ENCODE data around the gene FCHSD2. TPM values are rescaled to one million over a fixed set of nuclear protein-coding genes. Genes with fewer than 3 reads are reported as not detected.
"Not testable (repeated sequence)": the region's sequence is repeated elsewhere in the genome, so short reads cannot be mapped to it uniquely, and the experiment has no call there.

Gene FCHSD2
- total RNA-seq, 1 experiment from 2014 or later = 4.8 TPM

DNA sequence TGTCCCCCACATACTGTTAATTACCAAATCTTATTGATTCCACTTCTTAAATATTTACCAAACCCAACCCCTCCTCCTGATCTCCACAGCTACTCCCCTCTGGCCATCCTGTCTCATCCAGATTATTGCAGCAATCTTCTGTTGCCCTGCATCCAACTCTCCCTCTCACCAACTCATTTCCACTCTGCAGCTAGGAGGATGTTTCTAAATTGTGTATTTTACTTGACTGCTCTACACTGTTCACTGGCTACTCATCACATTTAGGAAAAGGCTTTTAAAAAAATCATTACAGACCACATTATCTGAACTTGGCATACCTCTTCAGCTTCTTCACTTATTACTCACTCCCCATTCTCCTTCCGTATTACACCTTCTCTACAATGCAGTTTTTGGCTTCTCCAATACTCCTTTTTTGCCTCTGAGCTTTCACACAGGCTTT is 210.0 kb downstream of the FCHSD2 start:
- no peak for DNase-seq (ENCODE audit: low spot score)

DNA sequence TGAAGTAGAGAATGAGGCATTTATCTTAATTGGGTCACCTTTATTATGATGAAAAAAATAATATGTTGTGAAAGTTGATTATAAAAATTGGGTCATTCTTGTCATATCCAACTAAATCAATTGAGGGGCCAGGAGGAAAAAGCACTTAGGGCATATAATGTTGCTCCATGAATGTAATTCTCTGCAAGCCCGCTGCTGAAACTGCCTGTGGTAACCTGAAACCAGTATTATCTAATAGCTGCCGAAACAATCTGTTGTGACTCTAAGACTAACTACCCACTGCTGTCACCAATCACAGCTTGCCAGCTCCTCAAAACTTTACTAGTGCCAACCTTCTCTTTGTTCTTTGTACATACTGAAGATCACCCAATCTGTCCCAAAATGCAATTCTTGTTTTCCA is 212.1 kb downstream of the FCHSD2 start:
- DNase-seq (ENCODE audit: low spot score) = no peak

DNA sequence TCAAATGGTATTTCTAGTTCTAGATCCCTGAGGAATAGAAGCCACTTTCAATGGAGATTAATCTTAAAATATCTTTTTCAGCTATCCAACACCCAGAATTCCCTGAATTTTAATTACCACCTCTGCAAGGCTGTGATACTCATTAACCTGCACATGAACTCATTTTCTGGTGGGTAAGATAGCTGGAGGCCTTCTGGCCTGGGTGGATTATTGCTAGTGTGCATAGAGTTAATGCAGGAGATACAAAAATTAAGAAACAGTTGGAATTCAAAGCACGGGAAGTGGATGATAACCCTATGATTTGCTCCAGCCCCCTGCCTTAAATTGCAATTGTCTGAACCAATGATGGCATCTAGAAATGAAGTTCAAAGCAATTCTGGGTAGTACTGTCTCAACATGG is 212.9 kb downstream of the FCHSD2 start:
- DNase-seq (ENCODE audit: low spot score) = no peak

DNA sequence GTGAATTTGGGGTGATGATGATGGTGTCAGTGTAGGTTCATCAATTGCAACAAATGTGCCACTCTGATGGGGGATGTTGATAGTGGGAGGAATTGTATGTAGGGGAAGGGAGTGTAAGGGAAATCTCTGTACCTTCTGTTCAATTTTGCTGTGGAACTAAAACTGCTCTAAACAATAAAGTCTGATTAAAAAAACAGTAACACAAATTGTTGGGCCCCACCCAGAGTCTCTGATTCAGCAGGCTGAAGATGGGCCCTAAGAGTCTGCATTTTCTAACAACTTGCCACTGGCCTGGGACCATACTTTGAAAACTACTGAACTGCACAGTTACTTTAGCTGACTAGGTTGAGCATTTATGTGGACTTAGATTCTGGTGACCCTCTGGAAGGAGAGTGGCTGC is 214.7 kb downstream of the FCHSD2 start:
- no peak for DNase-seq (ENCODE audit: low spot score)

DNA sequence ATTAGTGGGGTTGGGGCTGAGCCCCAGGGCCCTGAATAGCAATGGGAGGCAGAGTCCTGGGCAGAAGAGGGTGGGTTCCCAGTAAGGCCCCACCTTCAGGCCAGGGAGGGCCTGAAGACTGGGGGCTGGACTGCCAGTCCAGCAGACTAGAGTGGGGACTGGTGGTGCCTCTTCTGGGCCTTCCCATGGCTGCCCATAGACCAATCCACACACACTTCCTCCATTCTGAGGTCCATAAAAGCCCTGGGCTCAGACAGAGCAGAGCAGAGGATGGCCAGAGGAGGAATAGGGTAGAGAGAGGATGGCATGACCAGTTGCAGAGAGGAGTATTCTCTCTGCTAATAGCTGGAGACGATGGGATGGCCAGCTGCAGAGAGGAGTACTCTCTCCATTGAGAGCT is 216.0 kb downstream of the FCHSD2 start:
- DNase-seq (ENCODE audit: low spot score) = no peak

DNA sequence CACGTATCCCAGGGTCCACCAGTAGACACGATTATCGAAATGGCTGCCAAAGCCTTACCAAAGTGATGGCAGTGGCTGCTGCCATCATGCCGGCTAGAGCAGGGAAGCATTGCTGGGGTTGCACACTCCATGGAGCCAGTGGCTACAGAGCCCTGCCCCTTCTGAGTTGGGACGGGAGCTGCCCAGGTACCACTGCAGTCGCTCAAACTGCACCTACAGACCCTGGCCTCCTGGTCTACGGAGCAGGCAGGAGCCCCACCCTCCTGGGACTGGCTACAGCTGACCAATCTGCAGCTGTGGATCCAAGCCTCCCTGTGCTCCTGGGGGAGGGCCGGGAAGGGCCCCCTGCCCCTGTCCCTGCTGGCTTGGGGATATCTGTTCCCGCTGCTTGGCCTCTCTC is 216.5 kb downstream of the FCHSD2 start:
- DNase-seq (ENCODE audit: low spot score) = no peak

DNA sequence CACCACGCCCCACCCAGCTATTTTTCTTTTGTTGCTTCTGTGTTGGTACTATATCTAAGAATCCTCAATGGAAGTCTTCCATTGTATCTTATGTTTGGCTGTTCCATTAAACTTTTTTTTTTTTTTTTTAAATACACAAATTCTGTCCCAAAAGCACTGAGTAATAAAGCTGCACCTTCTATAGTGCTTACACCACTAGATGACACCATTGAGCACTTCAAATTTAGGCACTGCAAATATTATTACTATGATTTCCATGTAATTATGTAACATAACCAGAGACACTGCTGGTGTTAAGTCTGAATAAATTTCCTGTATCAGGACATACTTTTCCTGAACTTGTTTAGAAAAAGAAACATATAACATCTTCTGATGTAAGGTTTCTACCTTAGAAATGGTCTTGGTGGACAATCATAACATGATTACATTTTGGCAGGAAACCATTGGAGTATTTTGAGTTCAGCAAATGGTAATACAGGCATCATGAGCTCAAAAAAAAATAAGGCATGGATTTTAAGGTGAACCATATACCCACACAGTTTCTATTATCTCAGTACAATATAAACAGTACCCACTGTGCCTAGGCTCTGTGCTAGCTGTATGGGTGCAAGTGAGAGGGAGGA is 217.4 kb downstream of the FCHSD2 start:
- peak; percentile 47 for DNase-seq (ENCODE audit: low spot score)

DNA sequence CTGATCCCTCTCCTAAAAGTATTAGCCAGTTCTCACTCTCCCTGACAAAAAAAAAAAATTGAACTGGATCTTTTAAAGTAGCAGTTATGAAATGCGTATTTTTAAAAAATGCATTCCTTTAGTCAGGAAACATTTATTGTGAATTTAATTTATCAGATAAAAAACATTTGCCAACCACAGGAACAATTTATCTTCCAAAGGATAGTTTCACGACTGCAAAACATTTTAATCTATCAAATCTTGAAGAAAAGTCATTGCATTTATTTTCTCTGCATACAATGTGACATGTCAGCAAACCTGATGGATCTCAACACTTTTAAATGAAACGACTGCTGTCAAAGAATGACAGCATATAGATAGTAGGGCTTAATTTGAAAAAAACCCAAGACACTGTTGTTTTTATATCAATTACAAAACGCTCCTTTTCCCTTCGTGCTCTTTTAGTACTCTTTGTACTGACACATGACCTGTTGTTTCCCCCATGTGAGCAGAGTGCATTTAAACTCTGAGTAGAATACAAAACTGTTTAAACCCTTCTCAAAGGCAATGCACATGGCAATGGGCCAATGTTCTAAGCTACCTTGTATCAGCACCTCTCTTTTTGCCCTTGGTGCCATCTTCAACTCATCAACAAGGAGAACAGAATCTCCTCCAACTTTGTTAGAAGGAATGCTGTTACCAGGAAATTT is 220.9 kb downstream of the FCHSD2 start:
- no peak for DNase-seq (ENCODE audit: low spot score)

DNA sequence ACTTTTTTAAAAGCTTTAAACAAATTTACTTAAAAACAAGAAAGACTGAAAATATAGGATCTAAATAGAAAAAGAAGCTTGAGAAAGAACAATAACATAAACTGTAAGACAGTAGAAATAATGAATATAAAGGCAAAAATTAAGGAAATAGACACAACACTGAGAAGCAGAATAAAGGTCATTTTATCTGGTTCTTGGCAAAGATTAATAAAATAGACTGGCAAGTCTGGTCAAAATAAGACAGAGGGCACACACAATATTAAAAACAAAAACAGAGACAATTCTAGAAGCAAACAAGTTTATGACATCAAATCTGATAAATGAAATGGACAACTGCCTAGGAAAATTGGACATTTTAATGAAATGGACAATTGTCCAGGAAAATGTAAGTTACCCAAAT is 222.1 kb downstream of the FCHSD2 start:
- no peak for DNase-seq (ENCODE audit: low spot score)

DNA sequence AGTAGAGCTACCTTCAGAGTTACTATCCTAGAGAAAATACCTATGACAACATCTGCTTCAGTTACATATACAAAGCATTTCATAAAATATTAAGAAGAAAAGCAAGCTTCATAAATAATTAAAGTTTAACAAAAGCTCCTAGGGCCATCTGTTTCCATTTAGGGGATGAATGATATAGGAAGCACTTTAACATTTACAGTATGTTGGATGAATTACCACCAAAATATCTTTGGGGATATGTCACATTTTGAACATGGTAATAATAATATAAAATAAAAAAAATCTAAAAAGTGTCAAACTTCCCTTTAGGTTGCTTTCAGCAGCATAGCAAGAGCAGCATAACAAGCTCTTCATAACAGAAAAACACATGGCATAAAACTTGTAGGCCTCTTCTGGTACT is 223.3 kb downstream of the FCHSD2 start:
- DNase-seq (ENCODE audit: low spot score) = no peak

DNA sequence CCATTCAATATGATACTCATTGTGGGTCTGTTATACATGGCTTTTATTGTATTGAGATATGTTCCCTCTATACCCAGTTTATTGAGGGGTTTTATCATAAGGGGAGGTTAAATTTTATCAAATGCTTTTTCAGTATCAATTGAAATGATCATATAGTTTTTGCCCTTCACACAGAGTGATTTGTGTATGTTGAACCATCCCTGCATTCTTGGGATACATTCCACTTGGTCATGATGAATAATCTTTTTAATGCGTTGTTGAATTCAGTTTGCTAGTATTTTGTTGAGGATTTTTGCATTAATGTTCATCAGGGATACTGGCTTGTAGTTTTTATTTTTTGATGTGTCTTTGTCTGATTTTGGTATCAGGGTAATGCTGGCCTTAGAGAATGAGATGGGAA is 229.9 kb downstream of the FCHSD2 start:
- no peak for DNase-seq (ENCODE audit: low spot score)

DNA sequence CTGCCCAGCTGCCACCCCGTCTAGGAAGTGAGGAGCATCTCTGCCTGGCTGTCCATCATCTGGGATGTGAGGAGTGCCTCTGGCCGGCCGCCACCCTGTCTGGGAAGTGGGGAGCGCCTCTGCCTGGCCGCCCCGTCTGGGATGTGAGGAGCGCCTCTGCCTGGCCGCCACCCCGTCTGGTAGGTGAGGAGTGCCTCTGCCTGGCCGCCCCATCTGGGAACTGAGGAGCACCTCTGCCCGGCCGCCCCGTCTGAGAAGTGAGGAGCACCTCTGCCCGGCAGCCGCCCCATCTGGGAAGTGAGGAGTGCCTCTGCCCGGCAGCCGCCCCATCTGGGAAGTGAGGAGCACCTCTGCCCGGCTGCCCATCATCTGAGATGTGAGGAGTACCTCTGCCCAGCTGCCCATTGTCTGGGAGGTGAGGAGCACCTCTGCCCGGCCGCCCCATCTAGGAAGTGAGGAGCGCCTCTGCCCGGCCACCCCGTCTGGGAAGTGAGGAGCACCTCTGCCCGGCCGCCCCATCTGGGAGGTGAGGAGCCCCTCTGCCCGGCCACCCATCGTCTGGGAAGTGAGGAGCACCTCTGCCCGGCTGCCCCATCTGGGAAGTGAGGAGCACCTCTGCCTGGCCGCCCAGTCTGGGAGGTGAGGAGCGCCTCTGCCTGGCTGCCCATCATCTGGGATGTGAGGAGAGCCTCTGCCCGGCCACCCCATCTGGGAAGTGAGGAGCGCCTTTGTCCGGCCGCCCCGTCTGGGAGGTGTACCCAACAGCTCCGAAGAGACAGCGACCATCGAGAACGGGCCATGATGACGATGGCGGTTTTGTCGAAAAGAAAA is 232.3 kb downstream of the FCHSD2 start:
- DNase-seq (ENCODE audit: low spot score) = not testable (repeated sequence)

DNA sequence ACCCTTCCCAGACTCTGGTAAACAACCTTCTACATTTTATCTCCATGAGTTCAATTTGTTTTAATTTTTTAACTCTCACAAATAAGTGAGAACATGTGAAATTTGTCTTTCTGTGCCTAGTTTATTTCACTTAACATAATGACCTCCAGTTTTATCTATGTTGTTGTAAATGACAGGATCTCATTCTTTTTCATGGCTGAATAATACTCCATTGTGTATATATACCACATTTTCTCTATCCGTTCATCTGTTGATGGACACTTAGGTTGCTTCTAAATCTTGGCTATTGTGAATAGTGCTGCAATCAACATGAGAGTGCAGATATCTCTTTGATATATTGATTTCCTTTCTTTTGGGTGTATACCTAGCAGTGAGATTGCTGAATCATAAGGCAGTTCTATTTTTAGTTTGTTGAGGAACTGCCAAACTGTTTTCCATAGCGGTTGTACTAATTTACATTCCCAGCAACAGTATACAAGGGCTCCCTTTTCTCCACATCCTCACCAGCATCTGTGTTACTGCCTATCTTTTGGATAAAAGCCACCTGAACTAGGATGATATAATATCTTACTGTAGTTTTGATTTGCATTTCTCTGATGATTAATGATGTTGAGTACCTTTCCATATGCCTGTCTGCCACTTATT is 234.0 kb downstream of the FCHSD2 start:
- no peak for DNase-seq (ENCODE audit: low spot score)

DNA sequence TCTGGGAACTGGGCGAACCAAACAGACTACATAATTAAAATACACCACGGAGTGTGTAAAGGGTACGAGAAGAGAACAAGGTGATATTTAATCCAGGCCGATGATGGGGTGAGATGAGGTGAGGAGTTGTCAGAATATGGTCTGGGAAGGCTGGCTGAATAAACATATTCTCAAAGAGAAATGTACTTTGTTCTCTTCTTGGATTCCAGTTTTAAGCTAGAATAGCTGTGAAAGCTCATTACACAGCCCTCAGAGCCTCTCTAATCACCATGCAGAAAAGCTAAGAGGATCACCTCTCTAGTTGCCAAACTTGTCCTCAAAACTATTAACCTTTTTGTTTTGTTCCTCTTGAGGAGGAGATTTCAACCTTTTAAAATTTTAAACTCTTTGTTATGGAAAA is 238.1 kb downstream of the FCHSD2 start:
- no peak for DNase-seq (ENCODE audit: low spot score)

DNA sequence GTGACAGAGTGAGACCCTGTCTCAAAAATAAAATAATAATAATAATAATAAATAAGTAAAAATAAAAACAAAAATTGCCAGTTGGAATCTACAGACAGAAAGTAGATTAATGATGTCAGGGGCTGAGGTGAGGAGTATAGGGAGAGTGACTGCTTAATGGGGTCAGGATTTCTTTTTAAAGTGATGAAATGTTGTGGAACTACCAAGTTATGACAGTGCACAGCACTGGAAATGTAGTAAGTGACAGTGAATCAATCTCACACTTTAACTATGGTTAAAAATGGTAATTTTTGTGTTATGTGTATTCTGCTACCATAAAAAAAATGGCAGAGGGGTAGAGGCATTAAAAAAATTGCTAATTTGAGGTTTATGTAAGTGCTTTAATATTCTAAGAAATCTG is 240.7 kb downstream of the FCHSD2 start:
- DNase-seq (ENCODE audit: low spot score) = no peak

DNA sequence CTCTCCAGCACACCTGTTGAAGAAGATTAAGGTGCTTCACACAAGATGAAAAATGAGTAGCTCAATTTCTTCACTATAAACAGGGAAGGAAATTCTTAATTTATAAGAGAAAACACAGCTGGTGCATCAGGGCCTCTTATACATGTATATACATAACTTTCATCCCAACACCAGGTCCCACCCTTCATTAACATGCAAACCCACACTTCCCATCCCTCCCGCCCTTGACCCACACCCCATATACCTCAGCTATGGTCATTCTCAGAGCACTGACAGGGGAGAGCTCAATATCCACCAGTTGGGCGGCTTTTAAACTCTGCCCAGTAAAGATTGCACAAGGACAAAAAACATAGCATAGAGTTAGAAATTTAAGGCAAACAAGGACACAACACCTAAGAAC is 242.1 kb downstream of the FCHSD2 start:
- DNase-seq (ENCODE audit: low spot score) = no peak

DNA sequence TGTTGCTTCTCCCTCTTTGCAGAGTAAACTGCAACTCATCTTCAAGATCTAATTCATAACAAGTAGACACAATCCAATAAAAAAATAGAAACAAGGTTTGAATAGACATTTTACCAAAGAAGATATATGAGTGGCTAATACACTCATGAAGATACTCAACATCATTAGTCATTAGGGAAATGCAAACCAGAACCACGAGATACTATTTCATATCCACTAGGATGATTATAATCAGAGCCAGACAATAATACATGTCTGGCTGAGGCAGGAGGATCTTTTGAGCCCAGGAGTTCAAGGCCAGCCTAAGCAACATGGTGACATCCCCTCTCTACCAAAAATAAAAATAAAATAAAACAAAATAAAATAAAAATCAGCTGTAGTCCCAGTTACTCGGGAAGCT is 242.9 kb downstream of the FCHSD2 start:
- DNase-seq (ENCODE audit: low spot score) = no peak

DNA sequence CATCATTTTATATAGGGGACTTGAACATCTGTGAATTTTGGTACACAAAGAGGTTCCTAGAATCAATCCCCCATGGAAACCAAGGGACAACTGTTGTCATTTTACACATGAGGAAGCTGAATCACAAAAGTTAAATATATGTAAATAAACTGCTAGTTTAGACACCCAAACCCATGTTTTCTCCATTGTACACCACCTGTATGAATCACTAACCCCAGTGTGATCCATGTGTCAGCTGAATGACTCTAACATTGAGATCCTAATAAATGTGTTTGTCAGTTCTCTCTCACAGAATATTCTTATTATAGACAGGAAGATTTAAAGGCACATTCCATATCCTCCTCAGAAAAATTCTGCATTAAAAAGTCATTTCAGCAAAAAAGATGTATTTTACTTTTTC is 244.6 kb downstream of the FCHSD2 start:
- DNase-seq (ENCODE audit: low spot score) = no peak

DNA sequence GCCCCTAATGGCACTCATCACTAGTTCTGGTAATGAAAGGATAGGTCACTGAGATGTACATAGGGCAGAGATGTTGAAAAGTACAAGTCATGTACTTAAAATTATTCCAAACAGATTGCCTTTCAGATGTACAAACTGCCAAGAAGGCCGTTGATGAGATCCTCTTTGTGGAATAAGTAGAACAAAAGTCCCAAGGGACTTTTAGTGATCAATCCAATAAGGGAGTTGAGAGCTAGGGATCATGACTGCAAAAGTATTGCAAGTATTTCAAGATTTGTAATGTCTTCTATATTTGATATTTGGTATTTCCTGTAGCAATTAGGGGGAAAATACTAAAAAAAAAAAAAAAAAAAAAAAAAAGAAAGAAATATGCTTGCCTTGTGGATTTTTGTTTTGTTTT is 245.7 kb downstream of the FCHSD2 start:
- DNase-seq (ENCODE audit: low spot score) = no peak

DNA sequence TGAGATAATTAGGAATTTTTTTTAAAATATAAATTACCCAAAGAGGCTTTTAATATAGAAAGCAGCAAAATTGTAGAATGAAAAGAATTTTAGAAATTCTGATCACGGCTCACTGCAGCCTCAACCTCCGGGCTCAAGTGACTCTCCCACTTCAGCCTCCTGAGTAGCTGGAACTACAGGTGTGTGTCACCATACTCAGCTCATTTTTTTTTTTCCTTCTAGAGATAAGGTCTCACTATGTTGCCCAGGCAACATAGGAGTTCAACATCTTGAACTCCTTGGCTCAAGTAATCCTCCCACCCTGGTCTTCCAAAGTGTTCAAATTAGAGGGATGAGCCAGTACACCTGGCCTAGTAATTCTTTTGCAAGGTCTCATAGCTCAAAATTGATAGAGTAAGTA is 251.2 kb downstream of the FCHSD2 start:
- DNase-seq (ENCODE audit: low spot score) = no peak

DNA sequence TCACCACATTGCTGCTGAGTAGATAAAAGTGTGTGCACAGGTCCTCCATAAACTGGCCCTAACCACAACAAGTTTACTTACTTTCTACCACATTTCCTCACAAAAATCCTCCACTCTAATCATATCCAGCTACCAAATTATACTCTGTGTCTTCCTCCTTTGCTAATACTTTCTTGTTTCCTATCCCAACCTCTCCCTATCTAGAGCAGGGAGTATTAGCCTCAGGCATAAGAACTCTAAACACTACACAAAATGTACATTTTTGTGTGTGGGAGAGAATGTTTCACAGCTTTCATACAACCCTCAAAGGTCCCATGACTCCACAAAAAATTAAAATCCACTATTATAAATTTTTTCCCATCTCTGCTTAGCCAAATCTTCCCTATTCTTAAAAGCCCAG is 255.5 kb downstream of the FCHSD2 start:
- DNase-seq (ENCODE audit: low spot score) = no peak
